ENCODE measurements around the gene PHC2. TPM values are rescaled to one million over a fixed set of nuclear protein-coding genes. Genes with fewer than 3 reads are reported as not detected.

The PHC2 gene
- total RNA-seq, 1 donor from 2014 or later, result 287 TPM

DNA sequence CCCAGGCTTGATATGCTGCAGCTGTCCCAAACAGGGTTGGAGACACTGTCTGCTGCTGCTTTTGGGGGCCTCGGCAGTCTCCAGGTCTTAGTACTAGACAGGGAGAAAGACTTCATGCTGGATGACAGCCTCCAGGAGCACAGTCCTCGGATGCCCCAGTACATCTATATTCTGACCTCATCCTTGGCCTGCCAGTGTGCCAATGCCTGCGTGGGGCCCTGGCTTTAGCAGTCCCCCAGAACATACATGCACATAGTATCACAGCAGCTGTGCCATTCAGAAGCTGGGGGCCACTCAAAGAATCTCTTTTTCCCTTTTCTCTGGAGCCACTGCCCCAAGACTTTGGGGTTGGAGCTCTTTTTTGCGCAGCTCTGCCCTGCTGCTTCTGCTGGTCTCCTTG is 37.1 kb upstream of the PHC2 start:
- H3K27ac Mint-ChIP-seq (ENCODE audit: unreplicated experiment), result no peak overlapping the region
- TF ChIP-seq, protein P1, sequence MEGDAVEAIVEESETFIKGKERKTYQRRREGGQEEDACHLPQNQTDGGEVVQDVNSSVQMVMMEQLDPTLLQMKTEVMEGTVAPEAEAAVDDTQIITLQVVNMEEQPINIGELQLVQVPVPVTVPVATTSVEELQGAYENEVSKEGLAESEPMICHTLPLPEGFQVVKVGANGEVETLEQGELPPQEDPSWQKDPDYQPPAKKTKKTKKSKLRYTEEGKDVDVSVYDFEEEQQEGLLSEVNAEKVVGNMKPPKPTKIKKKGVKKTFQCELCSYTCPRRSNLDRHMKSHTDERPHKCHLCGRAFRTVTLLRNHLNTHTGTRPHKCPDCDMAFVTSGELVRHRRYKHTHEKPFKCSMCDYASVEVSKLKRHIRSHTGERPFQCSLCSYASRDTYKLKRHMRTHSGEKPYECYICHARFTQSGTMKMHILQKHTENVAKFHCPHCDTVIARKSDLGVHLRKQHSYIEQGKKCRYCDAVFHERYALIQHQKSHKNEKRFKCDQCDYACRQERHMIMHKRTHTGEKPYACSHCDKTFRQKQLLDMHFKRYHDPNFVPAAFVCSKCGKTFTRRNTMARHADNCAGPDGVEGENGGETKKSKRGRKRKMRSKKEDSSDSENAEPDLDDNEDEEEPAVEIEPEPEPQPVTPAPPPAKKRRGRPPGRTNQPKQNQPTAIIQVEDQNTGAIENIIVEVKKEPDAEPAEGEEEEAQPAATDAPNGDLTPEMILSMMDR (IDR thresholded peaks at IDR 0.05; ENCODE audit: partially characterized antibody, unreplicated experiment), result no peak
- H3K9me3 Mint-ChIP-seq (ENCODE audit: unreplicated experiment), result peaks cover 4% of the 10 kb centered on the region
- peaks cover 19% of the 10 kb centered on the region for H3K4me1 Mint-ChIP-seq (ENCODE audit: low read depth, unreplicated experiment)
- H3K36me3 Mint-ChIP-seq (ENCODE audit: unreplicated experiment), result no peaks in the 10 kb centered on the region
- no peak overlapping the region for H3K4me3 Mint-ChIP-seq (ENCODE audit: unreplicated experiment)
- no peaks in the 10 kb centered on the region for H3K27me3 Mint-ChIP-seq (ENCODE audit: unreplicated experiment)
- no peak for DNase-seq

- no peaks in the 10 kb centered on the region for H3K27me3 Mint-ChIP-seq (ENCODE audit: unreplicated experiment)
Observed at GRCh38 chr1:33466159-33466558, 35.3 kb upstream of the PHC2 start.

GRCh38 chr1:33465316-33465715 is 34.4 kb upstream of the PHC2 start:
- peaks cover 10% of the 10 kb centered on the region for H3K4me1 Mint-ChIP-seq (ENCODE audit: low read depth, unreplicated experiment)
- H3K36me3 Mint-ChIP-seq (ENCODE audit: unreplicated experiment), result no peaks in the 10 kb centered on the region
- DNase-seq, result no peak
- peaks cover 2% of the 10 kb centered on the region for H3K9me3 Mint-ChIP-seq (ENCODE audit: unreplicated experiment)
- TF ChIP-seq, protein P1 (IDR thresholded peaks at IDR 0.05; ENCODE audit: partially characterized antibody, unreplicated experiment), result no peak
- H3K4me3 Mint-ChIP-seq (ENCODE audit: unreplicated experiment), result no peak overlapping the region
- no peaks in the 10 kb centered on the region for H3K27me3 Mint-ChIP-seq (ENCODE audit: unreplicated experiment)
- no peak overlapping the region for H3K27ac Mint-ChIP-seq (ENCODE audit: unreplicated experiment)

More at GRCh38 chr1:33466159-33466558, 35.3 kb upstream of the PHC2 start:
- no peak overlapping the region for H3K27ac Mint-ChIP-seq (ENCODE audit: unreplicated experiment)
- no peak for DNase-seq
- TF ChIP-seq, protein P1 (IDR thresholded peaks at IDR 0.05; ENCODE audit: partially characterized antibody, unreplicated experiment), result no peak
- H3K4me3 Mint-ChIP-seq (ENCODE audit: unreplicated experiment), result no peak overlapping the region
- H3K4me1 Mint-ChIP-seq (ENCODE audit: low read depth, unreplicated experiment), result peaks cover 16% of the 10 kb centered on the region
- no peaks in the 10 kb centered on the region for H3K36me3 Mint-ChIP-seq (ENCODE audit: unreplicated experiment)
- H3K9me3 Mint-ChIP-seq (ENCODE audit: unreplicated experiment), result peaks cover 2% of the 10 kb centered on the region

GRCh38 chr1:33464552-33464951 is 33.7 kb upstream of the PHC2 start:
- Mint-ChIP-seq H3K4me1 (ENCODE audit: low read depth, unreplicated experiment) (peaks cover 6% of the 10 kb centered on the region), H3K27ac (ENCODE audit: unreplicated experiment) (no peak overlapping the region), H3K36me3 (ENCODE audit: unreplicated experiment) (no peaks in the 10 kb centered on the region), H3K9me3 (ENCODE audit: unreplicated experiment) (peaks cover 2% of the 10 kb centered on the region), H3K27me3 (ENCODE audit: unreplicated experiment) (no peaks in the 10 kb centered on the region), H3K4me3 (ENCODE audit: unreplicated experiment) (no peak overlapping the region)
- no peak for DNase-seq
- TF ChIP-seq, protein P1 (IDR thresholded peaks at IDR 0.05; ENCODE audit: partially characterized antibody, unreplicated experiment), result no peak

DNA sequence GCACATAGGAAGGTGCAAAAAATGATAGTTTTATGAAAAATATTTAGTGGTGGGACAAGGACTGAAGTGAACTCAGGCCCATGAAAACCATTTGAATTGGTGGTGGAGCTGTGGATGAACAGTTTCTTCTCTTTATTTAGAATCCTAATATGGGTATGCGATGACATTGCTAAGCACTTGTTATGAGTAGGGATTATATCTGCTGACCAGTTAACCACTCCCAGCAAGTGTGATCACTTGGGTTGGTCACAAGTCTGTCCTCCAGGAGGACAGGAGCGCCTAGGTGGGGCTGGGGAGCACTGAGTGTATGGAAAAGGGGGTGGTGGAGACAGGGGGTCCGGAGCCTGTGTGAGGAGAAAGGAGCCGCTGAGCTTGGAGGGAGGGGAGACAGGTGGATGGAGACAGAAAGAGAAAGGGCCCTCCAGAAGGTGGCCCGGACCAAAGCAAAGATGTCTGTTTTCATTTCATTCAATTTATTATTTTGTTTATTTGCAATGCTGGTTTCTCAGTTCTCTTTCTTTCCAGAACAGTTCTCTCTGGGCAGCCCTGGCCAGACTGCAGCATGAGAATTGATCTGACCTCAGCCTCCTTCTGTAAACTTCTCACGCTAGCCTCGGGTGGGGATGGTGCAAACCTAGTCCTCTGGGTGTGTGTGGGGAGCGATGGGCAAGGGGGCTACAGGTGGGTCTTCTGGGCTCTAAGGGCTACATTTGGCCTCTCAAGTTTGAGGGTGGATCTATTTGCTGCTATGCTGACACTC is 31.7 kb upstream of the PHC2 start:
- TF ChIP-seq, protein P1 (IDR thresholded peaks at IDR 0.05; ENCODE audit: partially characterized antibody, unreplicated experiment), result no peak
- Mint-ChIP-seq H3K27ac (ENCODE audit: unreplicated experiment) (no peak overlapping the region), H3K4me3 (ENCODE audit: unreplicated experiment) (no peak overlapping the region), H3K36me3 (ENCODE audit: unreplicated experiment) (no peaks in the 10 kb centered on the region), H3K9me3 (ENCODE audit: unreplicated experiment) (peaks cover 4% of the 10 kb centered on the region), H3K27me3 (ENCODE audit: unreplicated experiment) (no peaks in the 10 kb centered on the region), H3K4me1 (ENCODE audit: low read depth, unreplicated experiment) (no peaks in the 10 kb centered on the region)
- DNase-seq, result no peak

All from glutamatergic neuron (in vitro differentiated cells).